ENCODE measurements around the gene HNRNPA0.

DNA sequence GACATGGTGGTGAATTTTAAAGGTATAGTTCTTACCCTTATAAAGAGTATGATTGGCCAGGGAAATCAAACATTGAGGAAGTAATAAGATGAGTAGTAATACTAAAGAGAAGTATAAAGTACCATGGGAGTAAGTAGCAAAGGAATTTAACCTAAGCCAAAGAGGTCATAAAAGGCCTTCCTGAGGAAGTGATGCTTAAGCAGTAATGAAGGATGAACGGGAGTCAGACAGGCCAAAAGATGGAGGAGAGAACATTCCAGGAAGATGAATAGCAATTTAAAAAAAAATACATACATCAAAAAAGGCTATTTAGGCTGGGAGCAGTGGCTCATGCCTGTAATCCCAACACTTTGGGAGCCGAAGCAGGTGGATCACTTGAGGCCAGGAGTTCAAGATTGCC lies 47.3 kb downstream of the HNRNPA0 start:
- TF ChIP-seq CTCF (IDR thresholded peaks at IDR 0.05) (no peak), POLR2A (IDR thresholded peaks at IDR 0.05) (no peak)

Measured in esophagus squamous epithelium (tissue), 4 donors.